CD14-positive monocyte (primary cell): Measurements from ENCODE around the gene RRP12. TPM values are rescaled to one million over a fixed set of nuclear protein-coding genes. Genes with fewer than 3 reads are reported as not detected.
A peak's percentile ranks its signal among the peaks of the same experiment; 100 is the strongest.

ENCODE experiments used
- DNase-seq, 3 donors: peaks; one replicate each; pipeline ENCODE4 v3.0.0-alpha.2; 2011 to 2022
- H2AFZ ChIP-seq: 2 replicates; pipeline ENCODE4 v1.6.0; 2012; ENCODE audit warnings: mild to moderate bottlenecking, low read depth, low read length, inconsistent platforms; ENCODE audit not compliant: insufficient read depth, poor library complexity, severe bottlenecking
- H3K27ac ChIP-seq, 2 donors: 1 replicate in 1 of 2; 2 replicates in 1 of 2; pipeline ENCODE4 v1.5.1; 2012 to 2013; ENCODE audit warnings: low read length in 2 of 2, control low read depth in 1 of 2, inconsistent platforms in 1 of 2, low read depth in 1 of 2, mild to moderate bottlenecking in 1 of 2
- H3K27me3 ChIP-seq, 2 donors: one replicate each; pipeline versions ENCODE4 v1.6.0 to v1.6.1; 2011 to 2013; ENCODE audit warnings: low read length in 2 of 2; ENCODE audit not compliant: control insufficient read depth in 2 of 2, insufficient read depth in 2 of 2
- H3K36me3 ChIP-seq, 2 donors: replicated peaks in 1 of 2; 1 replicate in 1 of 2; 2 replicates in 1 of 2; pipeline versions ENCODE4 v1.5.1 to v1.6.1; 2012 to 2013; ENCODE audit warnings: low read length in 2 of 2, control low read depth in 1 of 2, inconsistent platforms in 1 of 2, mild to moderate bottlenecking in 1 of 2; ENCODE audit not compliant: insufficient read depth in 2 of 2, control insufficient read depth in 1 of 2
- H3K4me1 ChIP-seq, 2 donors: 1 replicate in 1 of 2; 2 replicates in 1 of 2; pipeline versions ENCODE4 v1.5.1 to v1.6.1; 2012 to 2013; ENCODE audit warnings: low read length in 2 of 2, control low read depth in 1 of 2, inconsistent platforms in 1 of 2, mild to moderate bottlenecking in 1 of 2, moderate library complexity in 1 of 2; ENCODE audit not compliant: insufficient read depth in 2 of 2, control insufficient read depth in 1 of 2
- H3K4me2 ChIP-seq: replicated peaks from 2 replicates; pipeline ENCODE3; 2012; ENCODE audit warnings: low read length, moderate library complexity, mild to moderate bottlenecking; ENCODE audit not compliant: poor library complexity, severe bottlenecking; ENCODE audit errors: extremely low read depth
- H3K4me3 ChIP-seq, 3 experiments: fragments of 200-600 bp in 1 of 3; sonication (generic) in 1 of 3; replicated peaks in 1 of 3; 1 replicate in 2 of 3; 2 replicates in 1 of 3; pipeline ENCODE4 v1.5.1; 2011 to 2013; ENCODE audit warnings: low read length in 3 of 3, mild to moderate bottlenecking in 3 of 3, control low read depth in 2 of 3, low read depth in 2 of 3, inconsistent platforms in 1 of 3, moderate library complexity in 1 of 3
- H3K79me2 ChIP-seq: 2 replicates; pipeline ENCODE4 v1.6.0; 2012; ENCODE audit warnings: mild to moderate bottlenecking, control low read depth, inconsistent platforms, low read length, moderate library complexity; ENCODE audit not compliant: insufficient read depth
- H3K9ac ChIP-seq: 2 replicates; pipeline ENCODE4 v1.6.0; 2017; ENCODE audit warnings: low read length, mild to moderate bottlenecking; ENCODE audit not compliant: insufficient read depth, poor library complexity, severe bottlenecking
- H3K9me3 ChIP-seq, 2 donors: replicated peaks in 1 of 2; 1 replicate in 1 of 2; 2 replicates in 1 of 2; pipeline versions ENCODE4 v1.5.1 to v1.6.1; 2012 to 2013; ENCODE audit warnings: low read length in 2 of 2, control low read depth in 1 of 2; ENCODE audit not compliant: control insufficient read depth in 1 of 2, insufficient read depth in 1 of 2
- H4K20me1 ChIP-seq: 2 replicates; pipeline ENCODE4 v1.6.0; 2012; ENCODE audit warnings: mild to moderate bottlenecking, low read length, control low read depth, moderate library complexity; ENCODE audit not compliant: insufficient read depth
- H3K27ac Mint-ChIP-seq, 7 donors: one replicate each; pipeline ENCODE4 v1.8.0; 2020; ENCODE audit warnings: mild to moderate bottlenecking in 7 of 7, mixed read lengths in 7 of 7, moderate library complexity in 6 of 7, inconsistent platforms in 2 of 7
- H3K27me3 Mint-ChIP-seq, 3 donors: one replicate each; pipeline ENCODE4 v1.8.0; 2021 to 2022; ENCODE audit warnings: low read depth in 3 of 3, mild to moderate bottlenecking in 3 of 3, mixed read lengths in 3 of 3, moderate library complexity in 3 of 3, inconsistent platforms in 1 of 3
- H3K36me3 Mint-ChIP-seq, 2 donors: one replicate each; pipeline ENCODE4 v1.8.0; 2020; ENCODE audit warnings: mixed read lengths in 2 of 2, inconsistent platforms in 1 of 2, mild to moderate bottlenecking in 1 of 2
- H3K4me1 Mint-ChIP-seq: one replicate; pipeline ENCODE4 v1.8.0; 2020; ENCODE audit warnings: mild to moderate bottlenecking, mixed read lengths
- H3K4me3 Mint-ChIP-seq, 2 donors: one replicate each; pipeline ENCODE4 v1.8.0; 2020; ENCODE audit warnings: mild to moderate bottlenecking in 2 of 2, mixed read lengths in 2 of 2, moderate library complexity in 1 of 2
- H3K9me3 Mint-ChIP-seq, 7 donors: one replicate each; pipeline ENCODE4 v1.8.0; 2020 to 2022; ENCODE audit warnings: mixed read lengths in 7 of 7, mild to moderate bottlenecking in 6 of 7, moderate library complexity in 6 of 7, inconsistent platforms in 2 of 7
- CTCF ChIP-seq: fragments of 200-600 bp; IDR thresholded peaks from one replicate; pipeline ENCODE4 v1.8.0; 2022; ENCODE audit warnings: antibody characterized with exemption, mild to moderate bottlenecking
- WGBS: methylation state at CpG from one replicate; pipeline ENCODE4 v1.1.5; 2013; ENCODE audit warnings: missing lambda C conversion rate; ENCODE audit not compliant: insufficient coverage; 5-methylcytosine and 5-hydroxymethylcytosine counted together
- intact Hi-C, 2 donors: fragments of 100-400 bp; cut with micrococcal nuclease; formaldehyde crosslinking; loops; one replicate each; pipeline versions ENCODE4 v1.15.0 to v1.15.1; 2023
- polyA plus RNA-seq, 3 donors: library from polyadenylated mRNA; depleted of rRNA in 1 of 3; unstranded in 2 of 3; stranded (reverse) in 1 of 3; fragments of 300-500 nt in 2 of 3; fragments of >200 nt in 1 of 3; fragmentation: Illumina TruSeq in 2 of 3; gene quantifications; 1 replicate in 2 of 3; 2 replicates in 1 of 3; pipeline ENCODE4 v1.2.3, GENCODE V29; 2012 to 2021

Gene RRP12
- polyA plus RNA-seq, 3 donors, result 31.0 to 98.7 (median 44.3) TPM

GRCh38 chr10:97331153-97331703 lies 69.9 kb downstream of the RRP12 start:
- Mint-ChIP-seq H3K36me3 (peaks cover 55 to 74% of the 10 kb centered on the region in 2 donors), H3K27me3 (peaks cover 0 to 3% (median 0%) of the 10 kb centered on the region in 3 donors)
- intact Hi-C loops, result loop anchor here (5.0 to 10.0 kb wide), 5 partner anchors 36 to 164 kb away; partner anchors contain the start of genes ARHGAP19 (in 1 of the 2), MMS19 (in 1 of the 2), PGAM1 (in 1 of the 2) and UBTD1 (in 1 of the 2)

GRCh38 chr10:97329766-97330165 lies 71.4 kb downstream of the RRP12 start:
- H3K4me3 ChIP-seq, result peak overlapping the region in 2 of 3 experiments; percentile 90 to 99
- DNase-seq, result no peak
- H2AFZ ChIP-seq, result no peak overlapping the region
- peaks cover 17 to 65% of the 10 kb centered on the region in 2 donors for H3K36me3 ChIP-seq
- intact Hi-C loops, result loop anchor here (1.0 to 10.0 kb wide), 6 partner anchors 8 to 165 kb away; partner anchors contain the start of genes ARHGAP19 (in 1 of the 2), MMS19 (in 1 of the 2), PGAM1 (in 1 of the 2) and UBTD1 (in 1 of the 2)
- peaks cover 0 to 3% (median 0%) of the 10 kb centered on the region in 3 donors for H3K27me3 Mint-ChIP-seq
- peaks cover 63 to 80% of the 10 kb centered on the region in 2 donors for H3K36me3 Mint-ChIP-seq
- TF ChIP-seq CTCF, result no peak
- H3K79me2 ChIP-seq, result peaks cover 94% of the 10 kb centered on the region
- WGBS, result 54% methylated on average over 3 of the region's 5 CpGs
- peaks cover 92% of the 10 kb centered on the region for H4K20me1 ChIP-seq
- peak overlapping the region; percentile 82 for H3K4me2 ChIP-seq
- H3K27me3 ChIP-seq, result no peaks in the 10 kb centered on the region
- H3K9ac ChIP-seq, result peak overlapping the region; percentile 87
- H3K4me1 Mint-ChIP-seq, result peaks cover 76% of the 10 kb centered on the region
- H3K27ac ChIP-seq, result peak overlapping the region in 1 of 2 donors; percentile 71
- peak overlapping the region; percentile 57 to 90 (median 74) for H3K27ac Mint-ChIP-seq
- peaks cover 51 to 60% of the 10 kb centered on the region in 2 donors for H3K4me1 ChIP-seq
- H3K4me3 Mint-ChIP-seq, result peak overlapping the region; percentile 98 to 99
- H3K9me3 Mint-ChIP-seq, result peaks cover 0 to 6% (median 2%) of the 10 kb centered on the region in 7 donors
- H3K9me3 ChIP-seq, result no peaks in the 10 kb centered on the region

More at GRCh38 chr10:97331153-97331703, 69.9 kb downstream of the RRP12 start:
- Histone ChIP-seq H3K36me3 (peaks cover 17 to 59% of the 10 kb centered on the region in 2 donors), H3K79me2 (peaks cover 85% of the 10 kb centered on the region), H3K9me3 (no peaks in the 10 kb centered on the region), H3K4me2 (peak overlapping the region; percentile 82), H2AFZ (no peak overlapping the region), H3K4me1 (peaks cover 59 to 71% of the 10 kb centered on the region in 2 donors), H3K27me3 (no peaks in the 10 kb centered on the region), H3K27ac (peak overlapping the region; percentile 10 to 92), H3K4me3 (peak overlapping the region; percentile 87 to 99 (median 90)), H3K9ac (peak overlapping the region; percentile 87), H4K20me1 (peaks cover 77% of the 10 kb centered on the region)
- H3K27ac Mint-ChIP-seq, result peak overlapping the region; percentile 49 to 98 (median 95)
- WGBS, result 43% methylated on average over 1 of the region's 6 CpGs
- peak overlapping the region; percentile 98 to 99 for H3K4me3 Mint-ChIP-seq
- H3K4me1 Mint-ChIP-seq, result peaks cover 76% of the 10 kb centered on the region
- peaks cover 0 to 5% (median 2%) of the 10 kb centered on the region in 7 donors for H3K9me3 Mint-ChIP-seq
- DNase-seq, result no peak
- no peak for TF ChIP-seq CTCF
